ENCODE measurements around the gene PRKN. TPM values are rescaled to one million over a fixed set of nuclear protein-coding genes. Genes with fewer than 3 reads are reported as not detected.

Gene PRKN
- total RNA-seq, 4 donors from 2014 or later: 4.5 to 12.3 (median 9.0) TPM

- TF ChIP-seq, protein P1, sequence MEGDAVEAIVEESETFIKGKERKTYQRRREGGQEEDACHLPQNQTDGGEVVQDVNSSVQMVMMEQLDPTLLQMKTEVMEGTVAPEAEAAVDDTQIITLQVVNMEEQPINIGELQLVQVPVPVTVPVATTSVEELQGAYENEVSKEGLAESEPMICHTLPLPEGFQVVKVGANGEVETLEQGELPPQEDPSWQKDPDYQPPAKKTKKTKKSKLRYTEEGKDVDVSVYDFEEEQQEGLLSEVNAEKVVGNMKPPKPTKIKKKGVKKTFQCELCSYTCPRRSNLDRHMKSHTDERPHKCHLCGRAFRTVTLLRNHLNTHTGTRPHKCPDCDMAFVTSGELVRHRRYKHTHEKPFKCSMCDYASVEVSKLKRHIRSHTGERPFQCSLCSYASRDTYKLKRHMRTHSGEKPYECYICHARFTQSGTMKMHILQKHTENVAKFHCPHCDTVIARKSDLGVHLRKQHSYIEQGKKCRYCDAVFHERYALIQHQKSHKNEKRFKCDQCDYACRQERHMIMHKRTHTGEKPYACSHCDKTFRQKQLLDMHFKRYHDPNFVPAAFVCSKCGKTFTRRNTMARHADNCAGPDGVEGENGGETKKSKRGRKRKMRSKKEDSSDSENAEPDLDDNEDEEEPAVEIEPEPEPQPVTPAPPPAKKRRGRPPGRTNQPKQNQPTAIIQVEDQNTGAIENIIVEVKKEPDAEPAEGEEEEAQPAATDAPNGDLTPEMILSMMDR (IDR thresholded peaks at IDR 0.05): no peak
- TF ChIP-seq EP300 (IDR thresholded peaks at IDR 0.05; ENCODE audit: low read depth) (no peak), POLR2A (IDR thresholded peaks at IDR 0.05) (no peak), POLR2AphosphoS5 (IDR thresholded peaks at IDR 0.05) (no peak)
- no peaks in the 10 kb centered on the region for H3K9me3 ChIP-seq
- no peak for DNase-seq
- no peaks in the 10 kb centered on the region for H3K27me3 ChIP-seq
- H3K36me3 ChIP-seq: no peaks in the 10 kb centered on the region
- intact Hi-C loops (cut with DNase I; ENCODE audit: low total_unique reads) (no loop called here), in situ Hi-C loops (cut with MboI; ENCODE audit: low pct_ligation_motif_present in 1 of 4, low pct_unique_long_range_greater_than_20kb in 1 of 4, low sequenced_read_pairs in 3 of 4) (loop anchor here in 2 of 4 donors (25.0 kb wide), 1 partner anchor 263 kb away; no protein-coding TSS in a partner anchor)
- WGBS, 2 donors (ENCODE audit: low coverage in 1 of 2): 82 to 88% methylated on average over 8 to 10 of the region's 10 CpGs
- H3K4me3 ChIP-seq: no peak overlapping the region
- H3K4me1 ChIP-seq: no peaks in the 10 kb centered on the region
- no peak overlapping the region for H3K27ac ChIP-seq
Observed at GRCh38 chr6:161674930-161675682, 1052.5 kb downstream of the PRKN start.

DNA sequence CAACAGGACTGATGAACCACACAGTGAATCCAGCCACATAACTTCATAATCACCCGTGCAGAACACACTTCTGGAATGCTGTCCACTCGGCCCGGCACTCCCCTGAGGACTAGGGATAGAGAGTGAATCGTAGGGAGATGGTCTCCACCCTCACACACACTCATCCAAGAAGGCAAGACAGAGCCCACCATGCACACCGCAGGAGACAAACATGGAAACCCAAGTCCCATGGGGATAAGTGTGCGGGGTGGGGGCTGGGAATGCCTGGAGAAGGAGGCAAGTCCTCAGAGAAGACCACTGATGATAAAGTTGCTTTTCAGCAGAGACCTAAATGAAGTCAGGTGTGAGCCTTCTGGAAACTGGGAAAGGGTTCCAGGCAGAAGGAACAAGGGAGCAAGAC, 1054.5 kb downstream of the PRKN start:
- TF ChIP-seq POLR2AphosphoS5 (IDR thresholded peaks at IDR 0.05): no peak
- TF ChIP-seq, protein P1 (IDR thresholded peaks at IDR 0.05): no peak
- no peak for TF ChIP-seq POLR2A (IDR thresholded peaks at IDR 0.05)
- no peak for TF ChIP-seq EP300 (IDR thresholded peaks at IDR 0.05; ENCODE audit: low read depth)
- intact Hi-C loops (cut with DNase I; ENCODE audit: low total_unique reads) (no loop called here), in situ Hi-C loops (cut with MboI; ENCODE audit: low pct_ligation_motif_present in 1 of 4, low pct_unique_long_range_greater_than_20kb in 1 of 4, low sequenced_read_pairs in 3 of 4) (no loop called here)
- WGBS, 2 donors (ENCODE audit: low coverage in 1 of 2): 86 to 95% methylated on average over 4 to 6 of the region's 6 CpGs
- Histone ChIP-seq H3K4me3 (no peak overlapping the region), H3K27ac (no peak overlapping the region), H3K27me3 (no peaks in the 10 kb centered on the region), H3K36me3 (no peaks in the 10 kb centered on the region), H3K4me1 (no peaks in the 10 kb centered on the region), H3K9me3 (no peaks in the 10 kb centered on the region)
- DNase-seq: no peak

GRCh38 chr6:161671117-161671516, 1056.4 kb downstream of the PRKN start:
- WGBS, 2 donors (ENCODE audit: low coverage in 1 of 2): 86 to 92% methylated on average over 4 to 9 of the region's 9 CpGs
- no peaks in the 10 kb centered on the region for H3K9me3 ChIP-seq
- no peak for DNase-seq
- no peaks in the 10 kb centered on the region for H3K36me3 ChIP-seq
- no peak overlapping the region for H3K27ac ChIP-seq
- TF ChIP-seq POLR2AphosphoS5 (IDR thresholded peaks at IDR 0.05): no peak
- TF ChIP-seq EP300 (IDR thresholded peaks at IDR 0.05; ENCODE audit: low read depth): no peak
- TF ChIP-seq, protein P1 (IDR thresholded peaks at IDR 0.05): no peak
- TF ChIP-seq POLR2A (IDR thresholded peaks at IDR 0.05): no peak
- in situ Hi-C loops (cut with MboI; ENCODE audit: low pct_ligation_motif_present in 1 of 4, low pct_unique_long_range_greater_than_20kb in 1 of 4, low sequenced_read_pairs in 3 of 4) (no loop called here), intact Hi-C loops (cut with DNase I; ENCODE audit: low total_unique reads) (no loop called here)
- H3K4me1 ChIP-seq: no peaks in the 10 kb centered on the region
- H3K4me3 ChIP-seq: no peak overlapping the region
- H3K27me3 ChIP-seq: no peaks in the 10 kb centered on the region

- no peak for DNase-seq
- in situ Hi-C loops (cut with MboI; ENCODE audit: low pct_ligation_motif_present in 1 of 4, low pct_unique_long_range_greater_than_20kb in 1 of 4, low sequenced_read_pairs in 3 of 4) (no loop called here), intact Hi-C loops (cut with DNase I; ENCODE audit: low total_unique reads) (no loop called here)
- H3K36me3 ChIP-seq: no peaks in the 10 kb centered on the region
- no peaks in the 10 kb centered on the region for H3K9me3 ChIP-seq
- no peaks in the 10 kb centered on the region for H3K4me1 ChIP-seq
- 76 to 100% methylated on average over 1 to 2 of the region's 2 CpGs for WGBS, 2 donors (ENCODE audit: low coverage in 1 of 2)
- H3K27me3 ChIP-seq: no peaks in the 10 kb centered on the region
- H3K27ac ChIP-seq: no peak overlapping the region
- no peak overlapping the region for H3K4me3 ChIP-seq
- TF ChIP-seq POLR2A (IDR thresholded peaks at IDR 0.05): no peak
- no peak for TF ChIP-seq EP300 (IDR thresholded peaks at IDR 0.05; ENCODE audit: low read depth)
- TF ChIP-seq POLR2AphosphoS5 (IDR thresholded peaks at IDR 0.05): no peak
- TF ChIP-seq, protein P1 (IDR thresholded peaks at IDR 0.05): no peak
Observed at GRCh38 chr6:161668665-161669064, 1058.9 kb downstream of the PRKN start.
